GM19351 (cell line): ENCODE results near the gene BRWD1.
"Not testable (repeated sequence)": the region's sequence is repeated elsewhere in the genome, so short reads cannot be mapped to it uniquely, and the experiment has no call there.

Experiments
- ATAC-seq: cut with Tn5 transposase; IDR thresholded peaks from one replicate; pipeline ENCODE4 v1.9.1; 2021; ENCODE audit warnings: mild to moderate bottlenecking, moderate library complexity; ENCODE audit not compliant: unreplicated experiment

Gene BRWD1

DNA sequence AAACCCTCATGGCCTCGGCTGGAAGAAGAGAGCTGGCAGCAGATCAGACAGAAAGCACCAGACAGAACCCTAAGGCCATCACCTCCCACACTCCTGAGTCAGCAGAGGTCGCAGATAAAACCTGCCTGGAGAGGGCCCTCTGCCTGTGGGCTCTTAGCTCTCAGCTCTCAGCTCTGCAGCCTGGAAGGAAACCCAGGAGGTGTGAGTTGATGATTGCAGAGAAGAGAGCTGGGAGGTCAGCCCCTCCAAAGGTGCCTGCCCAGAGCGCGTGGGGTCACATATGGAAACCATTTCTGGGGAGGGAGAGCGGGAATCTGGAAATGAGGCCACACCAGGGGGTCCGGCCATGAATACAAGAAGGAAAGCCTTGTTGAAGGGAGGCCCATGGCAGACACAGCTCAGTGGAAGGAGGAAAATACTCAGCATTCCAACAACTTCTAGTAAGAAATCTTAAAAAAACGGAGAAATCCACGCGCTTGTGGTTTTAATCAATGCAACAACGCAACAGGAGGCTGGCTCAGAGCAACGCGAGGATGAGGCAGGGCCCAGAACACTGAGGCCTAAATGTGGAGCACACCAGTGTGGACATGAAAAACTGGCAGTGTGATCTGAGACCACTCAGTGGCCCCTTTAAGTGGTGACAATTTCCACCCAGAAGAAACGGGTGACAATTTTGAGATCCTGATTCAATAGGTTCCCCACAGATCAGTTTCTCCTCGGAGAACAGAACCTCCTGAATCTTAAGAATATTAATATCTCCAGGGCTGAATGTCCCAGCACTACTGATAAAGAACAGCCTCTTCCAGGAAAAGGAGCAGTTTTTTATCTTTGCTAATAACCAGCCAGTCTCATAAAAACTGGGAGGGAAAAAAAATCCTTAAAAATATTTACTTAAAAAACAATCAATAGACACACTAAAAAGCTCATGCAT, 175.9 kb downstream of the BRWD1 start:
- no peak for ATAC-seq

DNA sequence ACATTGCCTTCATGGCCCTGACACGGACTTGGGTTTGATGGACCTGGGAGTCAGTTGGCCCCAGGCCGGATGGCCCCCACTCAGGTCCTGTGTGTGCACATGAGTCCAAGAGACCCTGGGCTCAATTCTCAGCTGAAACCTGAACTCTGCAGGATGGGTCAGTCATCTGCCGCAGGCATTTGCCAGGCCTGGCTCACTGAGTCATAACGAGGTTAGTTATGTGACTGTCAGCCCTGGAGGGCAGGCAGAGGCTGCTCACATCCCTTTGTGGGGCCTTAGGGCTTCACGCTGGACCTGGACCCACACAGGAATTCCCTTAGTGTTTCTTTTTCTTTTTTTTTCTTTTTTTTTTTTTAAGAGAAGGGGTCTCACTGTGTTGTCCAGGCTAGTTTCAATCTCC, 176.7 kb downstream of the BRWD1 start:
- no peak for ATAC-seq

DNA sequence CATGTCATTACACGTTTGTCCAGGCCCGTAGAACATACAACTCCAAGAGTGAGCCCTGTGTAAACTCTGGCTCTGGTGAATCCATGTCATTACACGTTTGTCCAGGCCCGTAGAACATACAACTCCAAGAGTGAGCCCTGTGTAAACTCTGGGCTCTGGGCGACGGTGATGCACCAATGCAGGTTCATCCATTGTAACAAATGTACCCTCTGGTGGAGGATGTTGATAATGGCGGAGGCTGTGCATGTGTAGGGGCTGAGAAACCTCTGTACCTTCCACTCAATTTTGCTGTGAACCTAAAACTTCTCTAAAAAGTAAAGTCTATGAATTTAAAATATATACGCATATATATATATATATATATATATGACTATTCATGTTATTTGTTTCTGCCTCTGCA, 177.3 kb downstream of the BRWD1 start:
- ATAC-seq: not testable (repeated sequence)

DNA sequence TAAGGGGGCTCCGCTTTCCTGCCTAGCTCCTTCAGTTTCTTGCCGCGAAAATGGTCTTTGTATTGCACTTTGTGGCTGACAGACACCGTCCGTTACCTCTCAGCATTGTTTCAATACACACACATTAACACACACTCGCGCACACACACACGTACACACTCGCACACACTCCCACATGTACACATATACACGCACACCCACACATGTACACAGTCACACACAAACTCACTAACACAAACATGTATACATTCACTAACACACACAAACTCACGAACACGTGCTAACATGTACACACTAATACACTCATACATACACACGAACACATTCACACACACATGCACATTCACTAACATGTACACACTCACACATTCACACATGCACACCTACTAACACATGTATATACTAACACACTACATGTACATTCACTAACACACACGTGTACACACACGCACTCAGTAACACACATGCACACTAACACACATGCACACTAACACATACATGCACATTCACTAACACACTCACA, 179.1 kb downstream of the BRWD1 start:
- ATAC-seq: no peak
